Testis (tissue), 2 donors: ENCODE results near the gene FRMD4B.

Experiments
- CTCF ChIP-seq, 3 experiments: fragments of 450-650 bp in 2 of 3; fragments of 200-600 bp in 1 of 3; sonication (generic) in 1 of 3; IDR thresholded peaks; one replicate each; pipeline ENCODE4 v1.5.1; 2016 to 2019; ENCODE audit warnings: antibody characterized with exemption in 3 of 3, mild to moderate bottlenecking in 2 of 3, moderate library complexity in 1 of 3
- POLR2A ChIP-seq: fragments of 450-650 bp; IDR thresholded peaks from one replicate; pipeline ENCODE4 v1.6.1; 2017; ENCODE audit warnings: antibody characterized with exemption, mild to moderate bottlenecking, moderate library complexity

- TF ChIP-seq POLR2A (no peak), CTCF (IDR thresholded peaks at IDR 0.05) (no peak)
Measured at GRCh38 chr3:69322158-69322509, 63.8 kb downstream of the FRMD4B start.
